ENCODE data around the gene CHMP1B.

Gene CHMP1B

DNA sequence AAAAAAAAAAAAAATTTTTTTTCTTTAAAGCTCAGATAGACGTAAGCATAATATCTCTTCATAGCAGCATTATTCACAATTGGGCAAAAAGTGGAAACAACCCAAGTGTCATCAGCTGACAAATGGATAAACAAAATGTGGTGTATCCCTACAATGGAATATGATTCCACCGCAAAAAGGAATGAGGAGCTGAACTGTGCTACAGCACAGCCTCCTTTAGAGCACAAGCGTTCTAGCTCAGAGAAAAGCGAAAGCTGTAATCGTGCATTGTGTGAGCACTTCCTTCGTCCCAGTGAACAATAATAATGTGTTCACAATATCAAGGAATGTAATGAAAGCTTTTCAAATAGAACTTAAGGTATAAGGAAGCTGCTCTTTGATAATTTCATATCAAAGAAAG, 11.7 kb upstream of the CHMP1B start:
- no peak for TF ChIP-seq CTCF (IDR thresholded peaks at IDR 0.05)

DNA sequence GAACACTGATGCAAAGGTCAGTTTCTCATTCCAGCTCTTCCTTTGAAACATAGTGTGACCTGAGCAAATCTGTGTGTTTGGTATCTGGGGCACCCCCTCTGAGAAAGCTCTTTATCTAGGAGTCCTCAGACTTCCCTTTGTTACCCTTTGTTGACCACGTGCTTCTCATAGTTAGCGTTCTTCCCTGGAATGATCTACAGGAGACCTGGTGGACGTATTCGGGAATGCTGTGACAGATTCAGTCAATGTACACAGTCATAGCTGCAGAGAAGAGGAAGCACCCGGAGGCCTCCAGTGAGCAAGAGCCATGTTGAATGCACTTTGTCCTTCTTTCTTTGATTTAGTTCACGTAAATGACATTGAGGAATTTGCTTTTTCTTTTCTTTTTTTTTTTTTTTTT, 10.7 kb upstream of the CHMP1B start:
- TF ChIP-seq CTCF (IDR thresholded peaks at IDR 0.05): no peak

DNA sequence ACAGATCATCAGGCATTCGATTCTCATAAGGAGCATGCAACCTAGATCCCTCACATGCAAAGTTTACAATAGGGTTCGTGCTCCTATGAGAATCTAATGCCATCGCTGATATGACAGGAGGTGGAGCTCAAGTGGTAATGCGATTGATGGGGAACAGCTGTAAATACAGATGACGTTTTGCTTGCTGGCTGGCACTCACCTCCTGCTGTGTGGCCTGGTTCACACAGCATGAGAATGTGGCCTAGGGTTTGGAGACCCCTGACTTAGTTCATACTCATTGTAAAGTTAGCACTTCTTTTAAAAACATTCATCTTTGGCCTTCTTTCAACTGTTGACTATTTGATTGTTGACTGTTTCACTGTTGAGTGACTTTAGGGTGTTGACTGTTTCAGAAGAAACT, 8.7 kb upstream of the CHMP1B start:
- no peak for TF ChIP-seq CTCF (IDR thresholded peaks at IDR 0.05)

- TF ChIP-seq CTCF (IDR thresholded peaks at IDR 0.05): no peak
Measured at GRCh38 chr18:11844436-11844835, 6.8 kb upstream of the CHMP1B start.

DNA sequence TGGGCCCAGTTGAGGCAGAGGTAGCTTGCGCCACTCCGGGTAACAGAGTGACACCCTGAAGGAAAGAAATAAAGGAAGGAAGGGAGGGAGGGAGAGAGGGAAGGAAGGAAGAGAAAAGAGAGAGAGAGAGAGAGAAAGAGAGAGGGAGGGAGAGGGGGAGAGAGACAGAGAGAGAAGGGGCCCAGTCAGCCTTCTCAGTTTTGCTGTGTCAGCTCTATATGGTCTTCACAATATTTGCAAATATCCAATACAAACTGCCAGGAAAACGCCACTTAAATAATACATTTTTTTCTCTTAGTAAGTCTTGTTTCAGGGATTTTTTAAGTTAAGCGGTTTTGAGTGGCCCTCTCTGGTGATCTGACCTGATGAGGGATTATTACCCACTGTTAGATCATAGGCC, 5.6 kb upstream of the CHMP1B start:
- no peak for TF ChIP-seq CTCF (IDR thresholded peaks at IDR 0.05)

- no peak for TF ChIP-seq CTCF (IDR thresholded peaks at IDR 0.05)
Measured at GRCh38 chr18:11847811-11848210, 3.4 kb upstream of the CHMP1B start.

DNA sequence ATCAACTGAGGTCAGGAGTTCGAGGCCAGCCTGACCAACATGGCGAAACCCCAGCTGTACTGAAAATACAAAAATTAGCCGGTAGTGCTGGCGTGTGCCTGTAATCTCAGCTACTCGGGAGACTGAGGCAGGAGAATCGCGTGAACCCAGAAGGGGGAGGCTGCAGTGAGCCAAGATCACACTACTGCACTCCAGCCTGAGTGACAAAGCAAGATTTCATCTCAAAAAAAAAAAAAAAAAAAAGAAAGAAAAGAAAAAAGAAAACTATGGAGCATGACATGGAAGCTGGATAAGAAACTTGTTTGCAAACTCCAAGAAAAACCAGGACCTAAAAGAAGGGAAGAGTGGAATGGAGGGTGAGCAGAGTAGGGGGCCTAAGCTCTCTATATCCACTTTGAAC, 1.9 kb upstream of the CHMP1B start:
- TF ChIP-seq CTCF (IDR thresholded peaks at IDR 0.05): no peak

DNA sequence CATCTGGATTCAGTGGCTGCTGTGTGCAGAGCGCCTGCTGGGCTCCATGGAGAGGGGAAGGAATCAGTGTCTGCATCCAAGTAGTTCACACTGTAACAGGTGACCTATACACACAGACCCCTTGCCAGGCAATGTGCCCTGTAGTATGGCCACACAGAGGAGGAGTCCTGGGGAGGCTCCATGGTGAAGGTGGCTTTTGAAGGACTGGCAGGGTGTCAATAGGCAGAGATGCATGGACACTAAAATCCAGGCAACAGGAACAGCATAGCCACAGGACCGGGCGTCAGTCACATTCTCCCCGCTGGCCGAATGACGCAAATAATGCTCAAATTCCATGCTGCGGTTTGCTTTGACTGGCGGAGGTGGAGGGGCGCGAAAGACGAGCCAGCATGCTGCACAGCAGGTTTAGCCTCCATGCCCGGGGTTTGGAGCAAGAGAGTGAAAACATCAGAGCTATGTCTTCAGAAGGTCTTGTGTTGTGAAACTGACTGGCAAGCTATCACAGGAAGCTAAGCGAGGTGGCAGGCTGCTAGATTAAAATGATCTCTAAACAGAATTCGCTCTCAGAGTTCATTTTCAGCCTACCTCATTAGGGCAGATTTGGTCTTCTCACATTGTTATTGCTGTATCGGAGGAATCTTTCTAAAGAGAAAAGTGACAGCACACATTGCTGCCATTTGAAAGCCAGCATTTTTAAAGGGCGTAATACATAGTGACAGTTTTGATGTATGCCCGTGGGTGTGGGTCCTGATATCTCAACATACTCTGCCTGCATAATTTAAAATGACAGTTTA, 1.2 kb upstream of the CHMP1B start:
- no peak for TF ChIP-seq CTCF (IDR thresholded peaks at IDR 0.05)
